IPS-NIHi7 (cell line): Measurements from ENCODE around the gene OR5K2.

Experiments used
- DNase-seq: peaks from one replicate; pipeline ENCODE4 v3.0.0; 2012; ENCODE audit warnings: mixed read lengths; ENCODE audit errors: extremely low spot score

OR5K2 gene

DNA sequence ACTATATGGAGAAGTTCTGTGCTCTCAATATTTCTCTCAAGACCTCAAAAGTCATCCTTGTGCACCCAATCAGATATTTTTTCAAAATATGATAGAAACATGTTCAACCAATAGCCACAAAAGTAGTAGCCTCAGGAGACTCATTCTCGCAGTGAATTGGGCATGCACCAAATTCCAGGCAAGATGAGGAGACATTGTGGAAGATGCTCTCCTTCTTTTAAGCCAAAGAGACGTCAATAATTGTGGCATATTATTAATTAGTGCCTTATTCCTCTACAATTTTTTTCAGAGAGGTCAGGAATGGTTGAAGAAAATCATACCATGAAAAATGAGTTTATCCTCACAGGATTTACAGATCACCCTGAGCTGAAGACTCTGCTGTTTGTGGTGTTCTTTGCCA is at the start of gene OR5K2:
Gene OR5K2, plus strand, starts transcription at position 301 of the 400 bp plus-strand sequence. Its CDS starts 0 bp downstream, at position 301.
- DNase-seq = no peak

DNA sequence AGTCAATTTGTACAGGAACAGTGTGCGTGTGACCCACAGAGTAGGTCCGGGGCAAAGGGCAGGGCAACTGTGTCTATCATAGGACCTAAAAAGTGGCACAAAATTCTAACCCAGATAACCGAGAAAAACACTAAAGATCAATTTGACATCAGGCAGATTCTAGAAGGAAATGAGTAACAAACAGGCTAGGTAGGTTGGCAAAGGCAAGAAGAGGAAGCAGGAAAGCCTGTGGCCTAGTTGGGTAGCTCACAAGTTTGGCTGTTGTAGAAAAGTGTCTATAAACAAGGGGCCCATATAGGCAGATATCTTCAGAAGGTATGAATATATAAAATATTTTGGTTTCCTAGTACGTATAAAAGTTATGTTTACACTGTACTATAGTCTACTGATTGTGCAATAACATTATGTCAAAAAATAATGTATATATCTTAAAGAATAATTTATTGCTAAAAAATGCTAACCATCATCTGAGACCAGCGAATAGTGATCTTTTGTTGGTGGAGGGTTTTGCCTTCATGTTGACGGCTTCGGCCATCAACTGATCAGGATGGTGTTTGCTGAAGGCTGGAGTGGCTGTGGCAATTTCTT is 47.8 kb upstream of the OR5K2 start:
- no peak for DNase-seq

GRCh38 chr3:98450372-98450771 is 47.1 kb upstream of the OR5K2 start:
- DNase-seq = no peak

- DNase-seq = no peak
These were observed 43.7 kb upstream of the OR5K2 start for GRCh38 chr3:98453827-98454226.

- DNase-seq = no peak
These were observed 42.6 kb upstream of the OR5K2 start for GRCh38 chr3:98454929-98455328.

DNA sequence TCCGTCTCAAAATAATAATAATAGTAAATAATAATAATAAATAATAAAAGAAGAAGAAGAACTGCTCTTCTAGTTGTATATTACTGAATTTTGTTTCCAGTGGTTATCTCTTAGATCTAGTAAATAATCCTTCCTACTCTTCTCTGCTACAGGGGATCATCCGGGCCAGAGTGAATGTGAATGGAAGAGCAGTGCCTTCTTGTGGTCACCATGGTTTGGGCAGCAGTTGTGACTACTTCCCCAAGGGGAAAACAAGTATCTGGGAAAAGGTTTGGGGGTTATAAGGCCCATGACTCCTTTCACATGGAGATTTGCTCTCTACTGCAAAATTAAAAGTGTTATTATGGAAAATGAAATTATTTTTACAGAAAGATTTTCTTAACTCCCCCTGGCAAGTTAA is 39.9 kb upstream of the OR5K2 start:
- no peak for DNase-seq

GRCh38 chr3:98460220-98460619 is 37.3 kb upstream of the OR5K2 start:
- no peak for DNase-seq

DNA sequence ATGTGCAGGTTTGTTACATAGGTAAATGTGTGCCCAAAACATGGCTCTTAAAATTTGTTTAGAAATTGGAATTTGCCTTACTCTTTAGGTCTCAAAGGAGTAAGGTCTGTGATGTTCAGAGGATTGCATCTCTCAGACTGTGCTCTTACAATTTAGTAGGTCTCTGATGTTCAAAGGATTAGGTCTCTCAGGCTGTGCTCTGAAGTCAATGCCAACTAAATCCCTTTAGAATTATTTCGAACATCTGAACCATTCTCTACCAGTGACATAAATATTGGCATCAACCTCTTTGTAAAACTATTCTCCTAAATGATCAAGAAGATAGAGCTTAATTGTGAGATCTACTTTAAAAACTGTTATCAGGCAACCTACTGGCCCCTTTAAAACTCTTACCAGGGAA is 34.6 kb upstream of the OR5K2 start, which contains the start of gene OR5K1:
Gene OR5K1, plus strand, starts transcription at position 301 of the 400 bp plus-strand sequence. CDS start 6,376 bp downstream, outside the sequence.
- DNase-seq = no peak

DNA sequence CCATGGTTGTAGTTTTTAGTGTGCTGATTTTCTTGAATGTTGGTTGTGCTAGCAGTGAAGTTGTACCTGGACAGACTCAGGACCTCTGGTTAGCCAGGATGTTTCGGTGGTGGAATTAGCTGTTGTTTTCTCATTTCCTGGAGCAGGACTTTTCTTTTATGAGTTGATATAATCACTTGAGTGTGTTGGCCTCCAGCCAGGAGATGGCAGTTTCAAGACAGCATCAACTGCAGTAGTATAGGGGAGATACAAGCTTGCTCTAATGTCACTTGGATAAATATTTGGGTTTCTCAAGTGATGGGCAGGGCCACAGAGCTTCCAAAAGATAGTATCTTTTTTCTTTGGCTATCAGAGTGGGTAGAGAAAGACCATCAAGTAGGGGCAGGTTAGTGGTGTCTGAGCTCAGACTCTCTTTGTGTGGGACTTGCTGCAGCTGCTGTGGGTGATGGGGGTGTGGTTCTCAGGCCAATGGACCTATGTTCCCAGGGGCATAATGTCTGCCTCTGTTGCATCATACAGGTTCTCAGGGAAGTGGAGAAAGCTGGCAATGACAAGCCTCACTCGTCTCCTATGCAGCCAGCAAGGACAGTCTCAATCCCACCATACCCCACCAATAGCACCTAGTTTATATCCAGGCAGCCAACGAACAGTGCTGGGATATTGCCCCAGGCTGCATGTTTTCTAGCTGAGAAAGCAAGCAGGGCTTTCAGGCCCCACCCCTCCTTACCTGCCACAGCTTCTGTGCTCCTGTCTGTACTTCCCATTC is 14.6 kb upstream of the OR5K2 start:
- DNase-seq = peak; percentile 11

DNA sequence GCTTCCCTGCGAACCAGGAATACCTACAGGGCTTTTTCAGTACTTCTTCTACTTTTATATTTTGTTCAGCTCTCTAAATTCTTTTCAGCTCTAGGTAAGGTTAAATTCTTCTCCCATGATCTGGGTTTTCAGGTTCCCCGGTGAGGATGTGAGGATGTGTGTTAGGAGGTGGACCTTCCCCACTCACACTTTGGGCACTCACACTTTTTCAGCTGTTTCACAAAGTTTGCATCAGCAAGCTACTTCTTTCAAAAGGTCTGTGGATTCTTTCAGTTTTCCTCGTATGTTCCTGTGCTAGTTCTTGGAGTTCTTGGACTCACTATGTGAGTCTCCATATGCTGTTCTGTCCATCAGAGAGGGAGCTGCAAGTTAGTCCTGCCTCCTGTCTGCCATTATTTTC is 13.9 kb upstream of the OR5K2 start:
- no peak for DNase-seq

GRCh38 chr3:98500019-98500418 is 2.5 kb downstream of the OR5K2 start:
- no peak for DNase-seq

DNA sequence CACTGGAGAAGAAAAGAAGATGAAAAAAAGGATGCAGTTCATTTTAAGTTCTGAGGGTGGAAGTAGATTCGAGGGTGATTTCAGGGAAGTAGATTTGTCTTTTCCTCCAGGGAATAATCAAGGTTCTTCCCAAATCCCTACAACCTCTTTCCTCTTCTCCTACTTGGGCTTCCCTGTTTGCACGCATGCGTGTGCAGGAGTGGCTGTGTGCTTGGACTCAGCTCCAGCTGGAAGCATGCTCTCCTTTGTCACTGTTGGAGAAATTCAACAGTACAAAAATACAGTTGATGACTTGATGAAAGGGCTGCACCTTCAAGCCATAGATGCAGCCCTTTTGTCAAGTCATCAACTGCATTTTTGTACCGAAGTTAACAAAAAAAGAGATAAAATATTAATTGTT is 3.8 kb downstream of the OR5K2 start:
- DNase-seq = no peak

- no peak for DNase-seq
These were observed 4.5 kb downstream of the OR5K2 start for GRCh38 chr3:98501863-98502576.

- DNase-seq = no peak
These were observed 7.1 kb downstream of the OR5K2 start for GRCh38 chr3:98504539-98504938.

GRCh38 chr3:98508582-98508981 is 11.1 kb downstream of the OR5K2 start:
- DNase-seq = no peak

- DNase-seq = no peak
These were observed 15.1 kb downstream of the OR5K2 start for GRCh38 chr3:98512576-98512975.

DNA sequence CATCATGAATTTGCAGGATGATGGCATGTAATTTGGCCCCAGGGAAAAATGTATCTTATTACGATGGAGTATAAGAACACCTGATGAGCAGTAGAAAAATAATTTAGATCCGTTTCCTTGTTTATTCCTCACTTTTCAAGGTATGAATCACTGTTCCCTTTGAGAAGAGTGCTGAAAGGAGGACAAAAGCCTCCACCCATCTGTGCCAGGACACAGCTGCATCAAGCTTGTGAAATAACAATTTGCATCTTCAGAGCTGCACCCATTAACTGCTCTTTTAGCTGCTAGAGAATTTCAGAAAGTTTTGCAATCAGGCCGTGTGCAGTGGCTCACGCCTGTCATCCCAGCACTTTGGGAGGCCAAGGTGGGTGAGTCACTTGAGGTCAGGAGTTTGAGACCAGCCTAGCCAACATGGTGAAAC is 15.6 kb downstream of the OR5K2 start:
- DNase-seq = no peak

- no peak for DNase-seq
These were observed 16.3 kb downstream of the OR5K2 start for GRCh38 chr3:98513736-98514135.

- DNase-seq = no peak
These were observed 17.5 kb downstream of the OR5K2 start for GRCh38 chr3:98514948-98515347.

- DNase-seq = no peak
These were observed 21.3 kb downstream of the OR5K2 start for GRCh38 chr3:98518816-98519215.

DNA sequence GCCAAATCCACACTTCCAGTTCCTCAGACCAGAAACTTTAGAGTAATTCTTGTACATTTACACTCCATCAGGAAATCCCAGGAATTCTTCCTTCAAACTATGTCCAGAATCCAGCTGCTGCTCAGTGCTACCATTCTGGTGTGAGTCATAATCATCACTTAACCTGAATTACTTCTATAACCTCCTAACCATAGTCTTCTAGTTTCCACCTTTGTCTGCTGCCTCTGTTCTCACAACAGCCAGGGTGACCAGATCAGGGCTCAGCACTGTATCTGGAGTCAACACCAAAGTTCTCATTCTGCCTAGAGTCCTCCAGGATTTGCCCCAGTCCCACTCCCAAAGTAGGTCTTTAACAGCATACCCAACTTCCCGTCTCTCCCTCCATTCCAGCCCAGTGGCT is 21.9 kb downstream of the OR5K2 start:
- no peak for DNase-seq

DNA sequence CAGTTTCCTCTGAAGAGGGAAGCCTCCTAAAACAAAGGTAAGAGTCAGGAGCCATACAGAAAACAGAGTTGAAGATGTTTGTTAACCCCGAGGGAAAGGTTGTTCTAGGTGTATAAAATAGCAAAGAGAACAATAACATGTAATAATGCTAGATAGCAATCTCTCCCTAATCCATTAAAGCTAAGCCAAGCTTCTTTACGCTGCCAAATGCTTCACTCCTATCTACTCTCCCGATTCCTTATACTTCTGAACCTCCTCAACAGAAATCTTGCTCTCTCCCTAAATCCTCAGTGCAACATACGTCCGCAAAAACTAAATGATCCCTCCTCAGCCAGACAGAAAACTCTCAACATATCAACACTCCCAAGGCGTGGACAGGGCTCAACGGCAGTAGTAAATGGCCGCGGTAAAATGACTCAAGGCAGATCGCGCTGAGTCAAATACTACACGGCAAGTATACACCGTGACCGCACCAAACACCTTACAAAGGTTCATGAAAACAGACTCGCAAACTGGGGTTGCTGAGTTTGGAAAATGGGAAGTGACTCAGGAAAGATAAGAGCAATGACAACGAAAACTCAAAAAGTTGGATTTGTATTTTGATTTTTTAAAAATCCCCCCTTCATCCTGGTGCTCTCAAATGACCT is 24.5 kb downstream of the OR5K2 start:
- peak; percentile 24 for DNase-seq
